CD4-positive, alpha-beta T cell treated with Interleukin-4 for 1 hour (primary cell): ENCODE results near the gene SLC44A5.
"Not testable (repeated sequence)": the region's sequence is repeated elsewhere in the genome, so short reads cannot be mapped to it uniquely, and the experiment has no call there.

Experiments
- DNase-seq, 2 donors: peaks; one replicate each; pipeline ENCODE4 v3.0.0-alpha.2; 2020 to 2022

Gene SLC44A5

DNA sequence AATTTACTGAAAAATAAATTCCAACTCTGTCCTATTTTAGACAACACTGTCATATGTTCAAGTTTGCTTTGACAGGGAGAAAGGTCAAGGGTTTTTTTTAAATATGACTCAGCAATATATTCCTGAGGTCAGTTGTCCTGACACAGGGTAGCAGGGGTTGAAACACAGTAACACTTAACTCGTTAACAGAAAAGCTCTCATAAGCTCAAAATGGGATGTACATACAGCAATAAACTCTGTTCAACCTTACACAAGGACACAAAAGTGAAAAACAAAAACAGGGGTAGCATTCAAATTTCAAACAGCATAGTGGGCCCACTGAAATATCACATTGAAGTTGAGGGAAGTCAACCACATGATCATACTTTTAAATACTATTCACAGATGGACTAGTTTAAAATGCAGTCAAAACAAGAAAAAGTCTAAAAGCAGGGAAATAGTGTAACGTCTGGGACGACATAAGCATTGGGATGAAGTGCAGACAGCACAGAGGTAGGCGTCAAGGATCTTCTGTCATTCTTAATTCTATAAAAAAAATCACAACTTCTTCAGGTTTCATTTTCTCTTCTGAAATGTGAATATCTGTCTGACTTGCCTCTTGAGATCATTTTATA lies 89.9 kb downstream of the SLC44A5 start:
- no peak for DNase-seq

DNA sequence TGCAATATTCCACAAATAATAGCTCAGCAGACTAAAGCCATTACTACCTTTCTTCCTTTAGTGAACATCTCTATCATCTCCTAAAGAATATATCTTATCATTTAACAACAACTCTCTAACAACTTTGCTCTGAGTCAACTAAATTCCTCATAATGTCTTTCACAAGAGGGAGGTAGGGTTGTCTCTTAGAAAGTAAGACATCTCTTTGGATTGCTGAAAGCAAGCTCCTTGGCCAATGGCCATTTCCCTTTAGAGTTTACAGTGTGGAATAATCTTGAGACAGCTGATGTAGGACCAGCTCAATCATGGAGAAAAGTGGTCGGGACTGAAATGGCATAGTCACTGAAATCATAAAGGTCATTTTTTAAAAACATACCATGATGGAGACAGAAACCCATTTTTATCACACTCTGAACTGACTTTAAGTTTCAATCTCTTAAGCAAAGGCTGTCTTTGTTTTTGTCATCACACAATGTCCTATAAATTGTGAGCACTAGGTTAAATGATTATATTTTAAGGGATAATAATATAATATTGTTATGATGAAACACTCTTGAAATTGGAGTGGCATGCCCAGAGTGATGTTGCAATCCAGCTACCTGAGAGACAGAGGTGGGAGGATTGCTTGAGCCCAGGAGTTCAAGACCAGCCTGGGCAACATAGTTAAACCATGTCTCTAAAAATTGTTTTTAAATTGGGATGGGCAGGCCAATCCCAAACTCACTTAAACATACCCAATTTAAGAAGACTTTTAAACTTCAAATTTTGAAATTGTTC lies 91.1 kb downstream of the SLC44A5 start:
- DNase-seq = no peak

DNA sequence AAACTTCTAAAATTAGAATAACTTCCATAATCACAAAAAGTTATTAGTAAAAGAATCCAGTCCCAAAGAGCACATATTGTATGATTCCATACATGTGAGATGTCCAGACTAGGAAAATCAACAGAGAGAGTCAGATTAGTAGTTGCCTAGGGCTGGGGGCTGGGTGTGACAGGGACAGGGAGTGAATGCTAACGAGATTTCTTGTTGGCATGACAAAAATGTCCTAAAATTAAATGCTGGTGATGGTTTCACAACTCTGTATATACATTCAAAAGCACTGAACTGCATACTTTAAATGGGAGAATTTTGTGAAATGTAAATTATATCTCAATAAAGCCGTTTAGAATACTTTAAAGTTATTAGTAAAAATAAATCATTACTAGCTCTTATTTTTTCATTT lies 92.2 kb downstream of the SLC44A5 start:
- no peak for DNase-seq

DNA sequence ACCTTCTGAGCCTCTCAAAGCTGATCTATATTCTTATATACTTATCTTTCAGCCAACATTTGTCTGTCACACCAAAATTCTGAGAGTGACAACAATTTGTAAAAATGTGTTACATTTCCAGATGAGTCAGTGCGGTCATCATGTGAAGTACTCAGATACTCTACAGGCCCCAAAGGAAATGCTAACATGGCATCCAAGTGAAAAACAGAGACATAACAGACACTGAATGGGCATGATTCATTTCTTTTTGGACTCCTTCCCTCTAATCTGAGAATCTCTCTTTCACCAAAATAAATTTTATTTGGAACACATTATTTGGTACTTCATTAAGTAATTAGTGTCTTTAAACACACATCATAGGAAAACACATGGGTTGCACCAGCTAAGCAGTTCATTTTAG lies 96.6 kb downstream of the SLC44A5 start:
- DNase-seq = no peak

DNA sequence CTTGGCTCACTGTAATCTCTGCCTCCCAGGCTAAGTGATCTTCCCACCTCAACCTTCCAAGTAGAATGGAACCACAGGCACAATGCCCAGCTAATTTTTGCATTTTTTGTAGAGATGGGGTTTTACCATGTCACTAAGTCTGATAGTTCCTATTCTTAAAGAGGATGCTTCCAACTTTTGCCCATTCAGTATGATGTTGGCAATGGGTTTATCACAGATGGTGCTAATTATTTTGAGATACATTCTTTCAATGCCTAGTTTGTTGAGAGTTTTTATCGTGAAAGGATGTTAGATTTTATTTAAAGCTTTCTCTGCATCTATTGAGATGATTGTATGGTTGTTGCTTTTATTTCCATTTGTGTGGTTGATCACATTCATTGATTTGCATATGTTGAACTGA lies 103.9 kb downstream of the SLC44A5 start:
- DNase-seq = no peak

DNA sequence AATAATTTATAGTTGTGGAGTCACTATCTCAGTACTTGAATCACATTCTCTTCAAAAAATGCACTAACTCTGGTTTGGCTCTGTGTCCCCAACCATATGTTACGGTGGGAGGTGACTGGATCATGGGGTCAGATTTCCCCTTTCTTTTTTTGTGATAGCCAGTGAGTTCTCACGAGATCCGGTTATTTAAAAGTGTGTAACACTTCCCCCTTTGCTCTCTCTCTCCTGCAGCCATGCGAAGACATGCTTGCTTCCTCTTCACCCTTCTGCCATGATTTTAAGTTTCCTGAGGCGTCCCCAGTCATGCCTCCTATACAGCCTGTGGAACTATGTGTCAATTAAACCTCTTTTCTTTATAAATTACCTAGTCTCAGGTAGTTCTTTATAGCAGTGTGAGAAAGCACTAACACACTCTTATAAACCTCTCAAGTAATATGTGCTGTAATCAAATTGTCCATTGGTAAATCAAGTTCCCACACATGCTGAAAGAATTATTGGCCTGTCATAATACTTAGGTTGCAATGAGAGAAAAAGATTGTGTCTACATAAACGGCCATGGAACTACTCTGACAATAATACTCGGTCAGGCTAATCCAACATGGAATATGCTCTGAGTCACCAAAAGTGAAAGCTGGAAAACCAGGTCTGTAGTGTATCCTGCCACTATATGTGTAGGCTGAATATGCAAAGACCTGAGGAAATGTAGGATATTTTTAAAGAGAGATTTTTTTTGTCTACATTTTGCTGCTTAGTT lies 107.5 kb downstream of the SLC44A5 start:
- DNase-seq = no peak

DNA sequence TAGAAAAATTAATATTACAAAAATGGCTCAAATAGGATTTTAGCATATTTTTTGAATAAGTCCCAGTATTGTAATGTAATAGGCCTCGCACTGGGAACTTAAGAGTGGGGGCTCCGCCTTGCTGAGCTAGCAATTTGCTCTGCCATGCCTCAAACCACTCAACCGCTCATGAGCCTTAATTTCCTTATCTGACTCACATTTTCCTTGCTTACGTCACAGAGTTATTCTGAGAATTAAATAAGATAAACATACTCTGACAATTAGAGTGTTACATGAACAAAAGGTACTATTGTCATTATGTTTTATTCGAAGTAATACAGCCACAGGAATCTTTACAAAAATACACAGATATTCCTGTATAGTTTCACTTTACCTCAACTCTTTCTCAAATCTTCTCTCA lies 108.1 kb downstream of the SLC44A5 start:
- no peak for DNase-seq

DNA sequence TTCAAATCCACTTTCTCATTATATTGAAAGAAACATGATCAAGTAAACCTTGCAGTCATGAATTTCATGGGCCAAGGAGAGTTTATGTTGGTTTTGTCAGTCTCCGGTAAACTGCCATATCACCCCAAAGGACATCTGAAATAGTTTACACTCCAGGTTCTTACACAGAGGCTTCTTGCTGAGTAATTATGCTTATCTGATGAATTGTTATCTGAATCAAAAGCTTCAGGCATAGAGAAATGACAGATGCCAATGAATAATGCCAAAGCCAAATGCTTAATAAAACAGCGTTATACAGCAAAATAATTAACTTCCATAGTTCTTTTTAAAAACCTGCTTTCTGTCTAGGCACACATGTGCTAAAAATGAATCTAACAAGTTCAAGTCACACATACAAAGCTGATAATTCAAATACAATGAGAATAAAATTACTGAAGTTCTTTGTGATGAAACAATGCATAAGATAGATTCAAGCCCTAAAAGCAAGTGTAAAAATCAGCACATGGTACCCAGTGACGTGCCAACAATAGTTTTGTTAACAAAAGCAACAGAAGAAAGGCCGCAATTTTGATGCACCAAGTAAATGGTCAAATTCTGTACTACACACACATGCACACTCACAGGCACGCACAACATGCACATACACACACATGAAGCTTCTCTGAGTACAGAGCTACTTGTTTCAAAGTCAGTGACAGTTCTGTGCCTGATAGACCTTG lies 109.2 kb downstream of the SLC44A5 start:
- DNase-seq = no peak

DNA sequence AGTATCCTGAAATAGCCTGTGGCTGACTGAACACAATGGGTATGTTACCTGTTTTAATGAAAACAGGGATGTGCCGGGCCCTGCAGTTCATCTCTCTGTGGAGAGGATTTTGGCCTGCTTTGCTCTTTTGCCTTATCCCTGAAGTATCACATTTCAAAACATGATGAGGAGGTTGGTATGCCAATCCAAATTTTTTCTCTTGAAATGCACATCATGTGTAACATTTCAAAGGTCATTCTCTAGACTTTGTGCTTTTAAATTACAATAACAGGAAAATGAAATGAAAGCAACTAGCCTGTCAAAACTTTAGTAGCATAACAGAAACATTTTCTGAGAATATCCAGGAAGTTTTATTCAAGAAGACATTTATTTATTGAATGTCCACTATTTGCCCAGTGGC lies 118.9 kb downstream of the SLC44A5 start:
- DNase-seq = no peak

DNA sequence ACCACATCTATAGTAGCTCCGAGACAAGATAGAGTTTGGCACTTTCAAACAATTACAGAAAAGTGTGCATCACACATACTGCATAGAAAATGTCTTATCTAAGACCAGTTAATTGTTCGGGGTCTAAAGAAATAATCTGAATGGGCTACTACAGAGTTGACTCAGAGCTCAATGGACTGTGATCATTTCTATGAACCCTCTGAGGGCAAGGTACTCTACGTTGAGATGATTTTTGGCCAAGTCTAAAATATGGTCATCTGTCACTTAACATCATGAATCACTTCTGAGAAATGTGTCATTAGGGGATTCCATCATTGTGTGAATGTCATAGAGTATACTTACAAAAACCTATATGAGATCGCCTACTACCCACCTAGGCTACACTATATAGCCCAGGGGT lies 123.5 kb downstream of the SLC44A5 start:
- no peak for DNase-seq

DNA sequence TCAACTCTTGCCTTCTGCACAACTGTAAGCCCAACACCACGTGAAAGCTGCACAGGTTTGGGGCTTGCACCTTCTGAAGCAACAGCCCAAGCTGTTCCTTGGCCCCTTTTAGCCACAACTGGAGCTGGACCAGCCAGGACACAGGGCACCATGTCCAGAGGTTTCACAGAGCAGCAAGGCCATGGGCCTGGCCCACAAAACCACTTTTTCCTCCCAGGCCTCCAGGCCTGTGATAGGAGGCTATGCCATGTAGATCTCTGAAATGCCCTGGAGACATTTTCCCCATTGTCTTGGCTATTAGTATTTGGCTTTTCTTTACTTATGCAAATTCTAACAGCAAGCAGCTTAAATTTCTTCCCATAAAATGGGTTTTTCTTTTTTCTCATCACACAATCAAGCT lies 126.1 kb downstream of the SLC44A5 start:
- no peak for DNase-seq

DNA sequence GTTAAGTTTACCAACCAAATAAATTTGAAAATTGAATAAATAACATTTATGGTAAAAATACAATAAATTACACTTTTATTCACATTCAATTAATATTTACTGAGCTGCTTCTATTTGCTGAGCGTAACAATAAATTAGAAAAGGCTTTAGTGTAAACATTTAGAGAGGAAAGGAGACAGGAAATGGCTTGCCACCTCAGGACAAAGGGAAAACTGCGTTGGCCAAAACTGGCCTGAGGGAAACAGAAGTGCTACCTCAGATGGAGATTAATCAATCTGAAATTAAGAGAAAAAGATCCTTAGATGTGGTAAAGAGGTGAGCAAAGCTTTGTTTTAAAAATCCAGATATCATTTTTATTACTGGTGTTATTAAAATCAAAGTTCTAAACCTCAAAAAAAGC lies 128.0 kb downstream of the SLC44A5 start:
- no peak for DNase-seq

DNA sequence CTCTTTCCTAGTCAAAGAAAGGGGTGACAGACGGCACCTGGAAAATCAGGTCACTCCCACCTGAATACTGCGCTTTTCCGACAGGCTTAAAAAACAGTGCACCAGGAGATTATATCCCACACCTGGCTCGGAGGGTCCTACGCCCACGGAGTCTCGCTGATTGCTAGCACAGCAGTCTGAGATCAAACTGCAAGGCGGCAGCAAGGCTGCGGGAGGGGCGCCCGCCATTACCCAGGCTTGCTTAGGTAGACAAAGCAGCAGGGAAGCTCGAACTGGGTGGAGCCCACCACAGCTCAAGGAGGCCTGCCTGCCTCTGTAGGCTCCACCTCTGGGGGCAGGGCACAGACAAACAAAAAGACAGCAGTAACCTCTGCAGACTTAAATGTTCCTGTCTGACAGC lies 134.4 kb downstream of the SLC44A5 start:
- DNase-seq = not testable (repeated sequence)

DNA sequence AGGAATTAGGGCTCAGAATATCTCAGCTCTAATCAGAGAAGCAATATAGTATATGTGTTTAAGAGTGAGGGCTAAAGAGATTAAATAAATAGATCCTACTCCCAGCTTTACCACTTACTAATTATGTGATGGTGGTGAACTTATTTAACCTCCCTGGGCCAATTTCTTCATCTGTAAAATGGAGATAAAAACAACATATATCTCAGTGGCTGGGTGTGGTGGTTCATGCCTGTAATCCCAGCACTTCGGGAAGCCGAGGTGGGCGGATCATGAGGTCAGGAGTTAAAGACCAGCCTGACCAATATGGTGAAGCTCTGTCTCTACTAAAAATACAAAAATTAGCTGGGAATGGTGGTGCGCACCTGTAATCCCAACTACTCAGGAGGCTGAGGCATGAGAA lies 135.2 kb downstream of the SLC44A5 start:
- DNase-seq = no peak

DNA sequence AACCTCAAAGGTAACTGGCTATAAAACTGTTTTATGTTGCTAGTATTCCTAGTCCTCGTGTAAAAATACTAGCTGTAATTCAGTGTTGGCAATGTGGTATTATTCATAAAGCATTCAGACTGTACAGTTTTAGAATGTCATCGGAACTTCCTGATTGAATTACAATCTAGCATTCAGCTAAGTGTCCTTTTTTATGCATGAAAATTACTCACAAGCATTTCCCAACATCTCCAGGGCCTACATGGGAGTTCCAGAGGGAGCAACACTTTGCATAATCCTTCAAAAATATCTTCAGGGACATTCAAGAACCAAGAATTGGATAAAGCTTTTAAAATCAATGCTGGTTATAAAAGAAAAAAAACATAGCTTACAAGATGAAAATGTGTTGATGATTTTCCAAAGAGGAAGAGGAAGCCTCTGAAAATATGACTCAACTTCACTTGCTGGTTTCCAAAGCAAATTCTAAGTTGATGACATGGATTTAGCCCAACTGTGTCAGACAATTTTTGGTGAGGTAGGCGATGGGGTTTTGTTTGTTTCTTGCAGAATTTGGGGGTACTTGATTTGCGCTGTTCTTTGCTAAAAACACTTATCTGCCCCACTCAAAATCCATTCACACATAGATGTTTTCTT lies 137.8 kb downstream of the SLC44A5 start:
- DNase-seq = no peak

DNA sequence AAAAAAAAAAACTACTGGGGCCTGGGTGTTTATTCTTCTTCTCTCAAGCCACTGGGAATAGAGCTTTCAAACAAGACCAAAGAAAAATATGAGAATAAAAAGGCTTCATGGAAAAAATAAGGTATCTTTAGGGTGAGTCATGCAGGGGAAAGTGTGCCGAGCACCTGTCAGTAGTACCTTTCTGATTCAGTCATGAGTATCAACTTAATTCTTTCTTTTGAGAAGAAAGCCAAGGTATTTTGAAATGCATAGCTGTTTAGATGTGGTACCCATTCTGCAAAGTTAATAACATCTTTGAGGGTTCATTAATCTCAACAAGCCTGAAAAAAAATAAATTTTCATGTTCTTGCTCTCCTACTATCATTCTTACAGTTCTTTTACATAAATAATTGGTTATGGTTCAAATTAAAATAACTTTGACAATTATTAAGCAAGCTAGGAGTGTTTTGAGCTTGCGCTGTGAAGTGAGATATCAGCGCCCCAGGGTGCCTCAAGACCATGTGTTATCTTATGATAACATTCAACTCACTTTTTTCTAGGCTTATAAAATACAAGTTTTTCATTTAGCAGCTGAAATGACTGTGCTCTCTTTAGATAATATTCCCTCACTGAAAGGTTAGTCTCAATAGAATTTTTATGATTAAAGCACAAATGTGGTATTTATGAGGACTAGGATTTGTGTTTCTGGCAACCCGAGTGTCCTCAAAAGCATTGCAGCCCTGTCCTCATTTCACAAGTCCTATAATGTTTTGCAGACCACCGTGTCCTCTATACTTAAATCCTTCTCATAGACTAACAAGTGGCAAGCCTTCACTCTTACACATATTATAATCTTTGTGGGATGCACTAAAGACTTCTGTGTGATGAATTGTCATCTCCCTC lies 138.6 kb downstream of the SLC44A5 start:
- DNase-seq = no peak

DNA sequence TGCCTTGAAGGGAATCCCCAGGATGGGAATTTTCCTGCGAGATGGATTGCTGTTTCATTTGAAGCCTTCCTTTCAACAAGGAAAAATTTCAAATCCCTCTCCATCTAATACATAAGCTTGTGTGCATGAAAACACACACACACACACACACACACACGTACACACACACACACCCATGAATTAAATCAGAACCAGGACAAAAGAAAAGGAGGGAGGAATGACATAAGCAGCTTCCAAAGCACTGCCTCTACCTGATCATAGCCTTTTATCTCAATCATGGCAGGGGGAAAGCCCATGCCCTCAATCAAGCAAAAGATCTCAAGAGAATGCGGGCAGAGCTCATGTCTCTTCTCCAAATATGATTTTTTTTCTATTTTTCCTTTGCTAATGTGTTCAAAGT lies 139.7 kb downstream of the SLC44A5 start:
- no peak for DNase-seq

DNA sequence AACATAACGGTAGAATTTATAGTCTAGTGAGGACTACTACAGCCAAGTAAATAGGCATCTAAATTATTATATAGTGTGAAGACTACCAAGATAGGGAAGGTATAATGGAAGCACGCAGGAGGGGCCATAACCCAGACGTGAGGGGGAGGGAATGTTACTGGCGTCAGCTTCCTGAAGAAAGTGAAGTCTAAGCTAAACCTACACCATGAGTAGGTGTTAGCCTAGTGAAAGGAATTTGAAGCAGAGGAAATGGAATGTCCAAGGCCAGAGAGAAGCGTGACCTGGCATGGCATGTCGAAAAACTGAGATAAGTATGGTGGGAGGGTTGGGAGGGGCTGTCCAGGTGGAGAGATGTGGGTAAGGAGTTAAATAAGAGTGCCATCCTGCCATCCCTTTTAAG lies 140.5 kb downstream of the SLC44A5 start:
- DNase-seq = no peak

DNA sequence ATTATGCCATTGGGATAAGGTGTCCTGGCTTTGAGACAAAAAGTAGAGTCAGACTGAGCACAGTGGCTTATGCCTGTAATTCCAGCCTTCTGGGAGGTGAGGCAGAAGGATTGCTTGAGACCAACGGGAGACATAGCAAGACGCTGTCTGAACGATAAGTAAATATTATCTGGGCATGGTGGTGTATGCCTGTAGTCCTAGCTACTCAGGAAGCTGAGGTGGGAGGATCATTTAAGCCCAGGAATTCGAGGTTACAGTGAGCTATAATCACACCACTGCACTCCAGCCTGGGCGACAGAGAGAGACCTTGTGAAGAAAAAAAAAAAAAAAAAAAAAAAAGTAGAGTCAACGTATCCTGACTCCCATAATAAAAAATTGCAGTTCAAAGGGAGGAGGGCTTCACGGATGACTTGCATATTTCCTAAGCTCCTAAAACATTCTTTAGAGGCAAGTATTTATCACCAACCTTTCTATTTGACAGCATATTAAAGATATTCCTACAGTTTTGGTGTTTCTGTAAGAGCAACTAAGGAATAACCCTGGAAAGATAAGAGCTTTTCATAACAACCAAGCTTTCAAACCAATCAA lies 141.2 kb downstream of the SLC44A5 start:
- DNase-seq = no peak

DNA sequence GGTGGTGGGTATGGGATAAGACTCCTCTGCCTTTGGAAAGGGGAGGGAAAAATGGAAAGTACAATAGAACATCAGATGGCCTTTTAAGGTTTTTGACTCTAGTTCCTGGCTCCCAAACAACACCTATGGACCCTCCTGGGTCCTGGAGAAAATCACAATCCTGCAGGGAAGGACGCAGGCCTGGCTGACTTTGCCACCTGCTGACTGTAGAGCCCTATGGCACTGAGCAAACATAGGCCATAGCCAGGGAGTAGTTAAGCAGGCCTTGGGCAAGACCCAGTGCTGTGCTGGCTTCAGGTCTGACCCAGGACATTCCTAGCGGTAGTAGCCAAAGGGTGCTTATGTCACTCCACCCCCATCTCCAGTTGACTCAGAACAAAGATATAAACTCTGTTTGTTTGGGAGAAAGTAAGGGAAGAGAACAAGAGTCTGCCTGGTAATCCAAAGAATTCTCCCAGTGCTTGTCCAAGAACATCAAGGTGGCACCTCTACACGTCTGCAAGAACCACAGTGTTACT lies 149.0 kb downstream of the SLC44A5 start:
- DNase-seq = no peak

DNA sequence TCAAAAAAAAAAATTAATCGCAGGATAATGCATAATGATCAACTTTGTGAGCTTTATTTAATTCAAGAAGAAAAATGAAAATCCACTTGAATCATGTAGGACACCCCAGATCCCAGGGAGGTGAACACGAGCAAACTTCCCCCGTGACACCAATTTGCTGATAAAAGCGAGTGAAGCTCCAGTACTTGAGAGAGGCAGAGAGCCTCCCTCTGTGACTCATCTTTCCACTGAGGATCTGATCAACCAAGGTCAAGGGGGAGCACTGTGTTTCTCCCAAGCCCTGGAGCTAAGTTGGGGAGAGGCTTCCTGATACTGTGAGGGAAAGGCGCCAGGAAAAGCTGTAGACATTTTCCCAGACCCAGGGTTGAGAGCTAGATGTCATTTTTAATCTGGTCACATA lies 160.9 kb downstream of the SLC44A5 start:
- no peak for DNase-seq
